ENCODE measurements around the gene DTWD2. TPM values are rescaled to one million over a fixed set of nuclear protein-coding genes. Genes with fewer than 3 reads are reported as not detected.
"Not testable (repeated sequence)": the region's sequence is repeated elsewhere in the genome, so short reads cannot be mapped to it uniquely, and the experiment has no call there.

DTWD2 gene
- total RNA-seq, 1 donor from 2014 or later, result 2.2 TPM

DNA sequence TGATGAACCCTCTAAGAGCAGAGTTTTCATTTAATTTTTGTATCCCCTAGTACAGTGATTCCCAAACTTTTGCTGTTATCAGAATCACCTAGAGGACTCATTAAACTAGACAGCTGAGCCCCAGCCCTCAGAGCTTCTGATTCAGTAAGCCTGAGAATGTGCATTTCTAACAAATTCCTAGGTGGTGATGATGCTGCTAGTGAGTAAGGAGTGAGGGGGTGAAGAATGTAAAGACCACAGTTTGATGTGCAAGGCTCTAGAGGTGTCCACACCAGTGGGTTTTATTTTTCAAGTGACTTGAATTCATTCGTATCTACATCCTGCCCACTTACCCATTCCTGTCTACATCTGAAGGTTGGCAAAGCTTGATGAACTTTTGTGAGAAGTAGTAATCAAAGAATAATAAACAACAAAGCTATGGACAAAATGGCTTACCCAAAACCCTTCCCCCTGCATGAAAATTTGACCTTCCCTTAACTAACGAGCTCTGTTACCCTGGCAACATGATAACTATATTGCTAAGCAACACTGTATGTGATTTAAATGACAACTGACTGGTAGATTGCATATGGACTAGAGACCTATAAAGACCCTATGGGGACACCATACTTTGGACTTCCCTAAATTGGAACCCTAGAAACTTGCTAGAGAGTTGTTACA lies 35.2 kb downstream of the DTWD2 start:
- intact Hi-C loops (cut with micrococcal nuclease), result no loop called here

DNA sequence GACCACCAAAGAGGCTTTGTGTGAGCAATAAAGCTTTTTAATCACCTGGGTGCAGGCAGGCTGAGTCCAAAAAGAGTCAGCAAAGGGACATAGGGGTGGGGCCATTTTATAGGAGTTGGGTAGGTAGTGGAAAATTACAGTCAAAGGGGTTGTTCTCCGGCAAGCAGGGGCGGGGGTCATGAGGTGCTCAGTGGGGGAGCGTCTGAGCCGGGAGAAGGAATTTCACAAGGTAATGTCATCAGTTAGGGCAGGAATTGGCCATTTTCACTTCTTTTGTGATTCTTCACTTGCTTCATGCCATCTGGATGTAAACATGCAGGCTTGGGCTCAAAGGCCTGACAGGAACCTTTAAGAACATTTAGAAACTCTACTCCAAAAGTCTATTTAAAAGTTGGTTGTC lies 36.0 kb downstream of the DTWD2 start:
- H3K4me1 Mint-ChIP-seq; H3K36me3 Mint-ChIP-seq (ENCODE audit: low read depth); H3K27ac Mint-ChIP-seq; DNase-seq; H3K27me3 Mint-ChIP-seq; intact Hi-C loops (cut with micrococcal nuclease); H3K9me3 Mint-ChIP-seq; H3K4me3 Mint-ChIP-seq: not testable (repeated sequence)

More for the DNA sequence above, 35.2 kb downstream of the DTWD2 start:
- H3K27ac Mint-ChIP-seq, result no peak overlapping the region
- no peaks in the 10 kb centered on the region for H3K27me3 Mint-ChIP-seq
- no peaks in the 10 kb centered on the region for H3K4me1 Mint-ChIP-seq
- no peaks in the 10 kb centered on the region for H3K9me3 Mint-ChIP-seq
- DNase-seq, result no peak
- no peak overlapping the region for H3K4me3 Mint-ChIP-seq
- no peaks in the 10 kb centered on the region for H3K36me3 Mint-ChIP-seq (ENCODE audit: low read depth)

DNA sequence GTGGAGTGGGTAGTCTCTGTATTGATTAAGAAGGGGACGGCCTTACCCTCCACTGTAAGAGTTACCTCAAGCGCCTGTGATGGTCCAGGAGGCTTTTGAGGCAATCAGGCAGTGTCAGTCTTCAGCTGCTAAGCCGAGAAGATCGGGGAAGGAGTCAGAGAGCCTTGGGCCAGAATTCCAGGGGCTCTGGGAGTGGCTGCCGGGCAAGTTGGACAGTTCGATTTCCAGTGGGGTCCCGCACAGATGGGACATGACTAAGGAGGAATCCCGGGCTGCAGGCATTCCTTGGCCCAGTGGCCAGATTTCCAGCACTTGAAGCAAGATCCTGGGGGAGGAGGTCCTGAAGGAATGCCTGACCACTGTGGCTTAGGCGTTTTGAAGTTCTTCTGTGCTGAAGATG lies 38.0 kb downstream of the DTWD2 start:
- DNase-seq; H3K27me3 Mint-ChIP-seq; H3K9me3 Mint-ChIP-seq; intact Hi-C loops (cut with micrococcal nuclease); H3K36me3 Mint-ChIP-seq (ENCODE audit: low read depth); H3K4me3 Mint-ChIP-seq; H3K4me1 Mint-ChIP-seq; H3K27ac Mint-ChIP-seq: not testable (repeated sequence)

DNA sequence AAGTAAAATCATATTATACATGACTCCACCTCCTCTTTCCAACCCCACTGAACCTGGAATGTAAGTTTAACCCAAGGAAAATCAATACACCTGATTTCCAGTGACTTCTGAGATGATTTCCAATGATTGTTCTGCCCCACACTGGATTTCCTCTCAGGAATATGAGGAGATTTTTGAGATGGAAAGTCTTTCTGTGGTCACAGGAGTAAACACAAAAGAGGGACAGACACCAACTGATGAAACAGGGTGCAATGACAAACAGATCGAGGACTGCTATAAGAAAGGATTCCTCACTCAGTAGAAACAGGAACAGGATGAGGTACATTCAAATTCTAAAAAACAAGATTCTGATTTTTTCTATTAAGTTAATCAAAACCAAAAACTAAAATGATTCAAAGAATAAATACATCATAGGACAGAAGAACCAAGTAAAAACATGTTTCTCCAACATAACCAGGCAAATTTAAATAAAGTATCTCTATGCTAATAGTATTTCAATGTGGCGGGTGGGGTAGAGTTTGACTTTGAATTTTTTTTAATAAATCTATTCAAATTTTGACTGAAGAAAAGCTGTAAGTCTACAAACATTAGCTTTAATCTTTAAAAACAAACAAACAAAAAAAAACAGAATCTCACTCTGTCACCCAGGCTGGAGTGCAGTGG lies 42.1 kb downstream of the DTWD2 start:
- H3K27me3 Mint-ChIP-seq, result no peaks in the 10 kb centered on the region
- no peaks in the 10 kb centered on the region for H3K4me1 Mint-ChIP-seq
- H3K36me3 Mint-ChIP-seq (ENCODE audit: low read depth), result no peaks in the 10 kb centered on the region
- H3K27ac Mint-ChIP-seq, result no peak overlapping the region
- intact Hi-C loops (cut with micrococcal nuclease), result no loop called here
- DNase-seq, result no peak
- no peak overlapping the region for H3K4me3 Mint-ChIP-seq
- H3K9me3 Mint-ChIP-seq, result no peaks in the 10 kb centered on the region

DNA sequence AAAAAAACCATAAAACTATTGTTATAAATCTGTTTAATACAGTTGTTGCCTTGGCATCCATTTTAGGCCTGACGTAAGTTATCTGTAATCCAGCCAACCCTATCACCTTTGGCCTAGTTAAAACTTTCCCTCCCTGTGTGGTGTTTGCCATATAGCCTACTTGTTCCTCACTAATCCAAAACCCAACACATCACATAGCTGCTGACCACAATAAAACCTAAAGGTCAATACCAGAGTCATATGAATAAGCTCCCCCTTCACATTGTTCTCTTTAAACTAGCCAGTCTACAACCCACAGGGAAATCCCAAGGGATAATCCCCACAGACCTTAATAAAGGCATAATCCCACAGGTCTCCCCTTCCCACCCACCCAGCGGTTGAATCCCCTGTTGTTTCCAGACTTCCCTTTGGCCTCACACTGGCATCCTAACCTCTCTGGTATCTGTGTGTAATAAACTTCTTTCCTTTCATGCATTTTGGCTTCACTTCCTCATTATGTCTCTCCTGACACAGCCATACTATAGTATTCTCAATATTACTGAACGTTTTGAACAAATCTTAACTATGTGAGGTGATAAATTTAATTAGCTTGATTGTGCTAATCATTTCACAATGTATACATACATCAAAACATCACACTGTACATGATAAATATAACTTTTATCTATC lies 50.8 kb downstream of the DTWD2 start:
- H3K27me3 Mint-ChIP-seq, result no peaks in the 10 kb centered on the region
- H3K4me1 Mint-ChIP-seq, result no peaks in the 10 kb centered on the region
- no peaks in the 10 kb centered on the region for H3K9me3 Mint-ChIP-seq
- intact Hi-C loops (cut with micrococcal nuclease), result no loop called here
- H3K4me3 Mint-ChIP-seq, result no peak overlapping the region
- no peaks in the 10 kb centered on the region for H3K36me3 Mint-ChIP-seq (ENCODE audit: low read depth)
- no peak overlapping the region for H3K27ac Mint-ChIP-seq
- no peak for DNase-seq

DNA sequence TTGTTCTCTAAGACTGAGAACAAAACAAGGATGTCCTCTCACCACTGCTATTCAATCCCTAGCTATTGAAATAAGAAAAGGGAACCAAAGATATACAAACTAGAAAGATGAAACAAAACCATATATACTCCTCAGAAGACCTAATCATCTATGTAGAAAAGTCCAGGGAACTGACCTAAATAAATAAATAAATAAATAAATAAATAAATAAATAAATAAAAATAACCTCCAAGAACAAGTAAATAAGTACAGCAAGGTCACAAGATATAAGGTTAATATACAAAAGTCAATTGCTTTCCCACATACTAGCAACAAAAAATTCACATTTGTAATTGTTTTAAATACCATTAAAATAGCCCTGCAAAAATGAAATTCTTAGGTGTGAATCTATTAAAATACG lies 54.6 kb downstream of the DTWD2 start:
- DNase-seq, result no peak
- H3K4me3 Mint-ChIP-seq, result no peak overlapping the region
- H3K4me1 Mint-ChIP-seq, result no peaks in the 10 kb centered on the region
- intact Hi-C loops (cut with micrococcal nuclease), result no loop called here
- no peaks in the 10 kb centered on the region for H3K27me3 Mint-ChIP-seq
- H3K27ac Mint-ChIP-seq, result no peak overlapping the region
- H3K36me3 Mint-ChIP-seq (ENCODE audit: low read depth), result no peaks in the 10 kb centered on the region
- no peaks in the 10 kb centered on the region for H3K9me3 Mint-ChIP-seq

DNA sequence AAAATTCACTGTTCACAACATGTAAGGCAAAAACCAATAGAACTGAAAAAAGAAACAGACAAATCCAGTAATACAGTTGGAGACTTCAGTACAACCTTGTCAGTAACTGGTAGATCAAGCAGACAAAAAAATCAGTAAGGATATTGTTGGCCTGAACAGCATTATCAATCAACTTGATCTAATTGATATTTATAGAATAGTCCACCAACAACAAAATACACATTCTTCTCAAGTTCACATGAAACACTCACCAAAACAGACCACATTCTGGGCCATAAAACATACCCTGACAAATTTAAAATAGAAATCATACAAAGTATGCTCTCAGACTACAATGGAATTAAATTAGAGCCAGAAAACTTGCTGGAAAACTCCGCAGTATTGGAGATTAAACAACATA lies 56.8 kb downstream of the DTWD2 start:
- no peaks in the 10 kb centered on the region for H3K36me3 Mint-ChIP-seq (ENCODE audit: low read depth)
- H3K27me3 Mint-ChIP-seq, result no peaks in the 10 kb centered on the region
- H3K27ac Mint-ChIP-seq, result no peak overlapping the region
- H3K4me1 Mint-ChIP-seq, result no peaks in the 10 kb centered on the region
- H3K4me3 Mint-ChIP-seq, result no peak overlapping the region
- DNase-seq, result no peak
- intact Hi-C loops (cut with micrococcal nuclease), result no loop called here
- no peaks in the 10 kb centered on the region for H3K9me3 Mint-ChIP-seq

DNA sequence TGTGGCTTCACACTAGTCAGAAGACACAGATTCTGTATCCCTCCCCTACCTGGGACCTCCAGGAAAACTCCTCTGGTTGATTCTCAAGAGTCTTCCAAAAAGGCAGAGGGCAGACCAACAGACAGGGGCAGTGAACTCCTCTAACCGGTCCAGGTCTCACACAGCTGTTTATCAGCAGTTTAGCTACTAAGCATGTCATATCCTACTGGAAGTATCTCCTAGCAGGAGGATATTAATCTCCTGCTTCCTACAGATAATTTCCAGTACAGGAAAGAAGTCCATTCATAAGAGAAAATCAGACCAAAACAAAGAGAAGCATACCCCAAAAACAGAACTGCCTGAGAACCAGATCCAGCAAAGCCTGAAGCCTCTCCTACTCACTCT lies 64.3 kb downstream of the DTWD2 start:
- intact Hi-C loops (cut with micrococcal nuclease), result no loop called here
- no peaks in the 10 kb centered on the region for H3K36me3 Mint-ChIP-seq (ENCODE audit: low read depth)
- no peak overlapping the region for H3K4me3 Mint-ChIP-seq
- H3K27me3 Mint-ChIP-seq, result no peaks in the 10 kb centered on the region
- no peak overlapping the region for H3K27ac Mint-ChIP-seq
- H3K9me3 Mint-ChIP-seq, result no peaks in the 10 kb centered on the region
- no peaks in the 10 kb centered on the region for H3K4me1 Mint-ChIP-seq
- DNase-seq, result no peak

DNA sequence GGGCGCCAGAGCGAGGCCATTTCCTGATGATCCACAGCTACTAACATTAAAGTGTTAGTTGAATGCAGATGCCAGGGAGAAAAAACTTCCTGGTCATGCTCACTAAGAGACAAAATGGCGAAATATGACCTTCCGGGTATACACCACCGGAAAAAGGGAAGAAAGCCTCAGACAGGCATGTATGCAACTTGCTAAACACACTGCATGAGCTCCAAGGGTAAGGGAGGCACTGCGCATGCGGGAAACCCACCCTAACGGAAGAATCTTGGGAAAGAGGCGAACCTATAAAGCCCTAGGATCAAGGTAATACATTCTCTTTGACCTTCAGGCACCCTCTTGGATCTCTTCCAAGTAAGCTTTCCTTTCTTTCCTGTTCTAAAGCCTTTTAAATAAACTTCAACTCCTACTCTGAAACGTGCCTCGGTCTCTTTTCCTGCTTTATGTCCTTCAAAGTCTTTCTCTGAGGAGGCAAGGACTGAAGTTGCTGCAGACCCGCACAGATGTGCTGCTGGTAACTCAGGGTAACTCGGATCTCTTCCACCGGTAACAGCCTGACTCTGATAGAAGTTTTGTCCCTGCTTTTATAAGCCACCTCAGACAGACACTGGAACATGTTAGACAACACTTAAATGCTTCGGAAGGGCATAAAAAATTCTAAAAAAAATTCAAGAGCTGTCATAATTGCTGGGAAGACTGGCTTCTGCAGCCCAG lies 64.9 kb downstream of the DTWD2 start:
- Mint-ChIP-seq H3K4me3 (no peak overlapping the region), H3K27me3 (no peaks in the 10 kb centered on the region), H3K36me3 (ENCODE audit: low read depth) (no peaks in the 10 kb centered on the region), H3K9me3 (no peaks in the 10 kb centered on the region), H3K4me1 (no peaks in the 10 kb centered on the region), H3K27ac (no peak overlapping the region)
- intact Hi-C loops (cut with micrococcal nuclease), result no loop called here
- DNase-seq, result no peak

DNA sequence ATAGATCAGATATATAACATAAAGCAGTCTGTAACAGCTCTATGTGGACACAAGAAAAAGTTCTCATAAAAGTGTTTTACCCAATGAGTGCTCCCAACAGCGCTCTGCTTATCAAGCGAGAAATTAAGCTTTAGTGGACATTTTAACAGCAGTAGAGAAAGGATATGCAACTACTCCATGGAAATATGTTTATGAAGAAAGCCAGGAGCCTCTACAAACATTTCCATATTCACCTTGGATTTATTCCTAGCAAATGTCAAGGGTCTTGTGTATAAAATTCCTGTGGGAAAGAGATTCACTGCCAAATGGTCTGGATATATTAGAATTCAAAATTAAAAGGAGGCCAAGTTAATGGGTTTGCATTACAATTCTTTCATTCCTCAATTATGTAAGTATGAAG lies 66.5 kb downstream of the DTWD2 start:
- no peaks in the 10 kb centered on the region for H3K4me1 Mint-ChIP-seq
- no peaks in the 10 kb centered on the region for H3K36me3 Mint-ChIP-seq (ENCODE audit: low read depth)
- intact Hi-C loops (cut with micrococcal nuclease), result no loop called here
- no peak overlapping the region for H3K4me3 Mint-ChIP-seq
- DNase-seq, result no peak
- no peaks in the 10 kb centered on the region for H3K27me3 Mint-ChIP-seq
- H3K27ac Mint-ChIP-seq, result no peak overlapping the region
- H3K9me3 Mint-ChIP-seq, result no peaks in the 10 kb centered on the region

DNA sequence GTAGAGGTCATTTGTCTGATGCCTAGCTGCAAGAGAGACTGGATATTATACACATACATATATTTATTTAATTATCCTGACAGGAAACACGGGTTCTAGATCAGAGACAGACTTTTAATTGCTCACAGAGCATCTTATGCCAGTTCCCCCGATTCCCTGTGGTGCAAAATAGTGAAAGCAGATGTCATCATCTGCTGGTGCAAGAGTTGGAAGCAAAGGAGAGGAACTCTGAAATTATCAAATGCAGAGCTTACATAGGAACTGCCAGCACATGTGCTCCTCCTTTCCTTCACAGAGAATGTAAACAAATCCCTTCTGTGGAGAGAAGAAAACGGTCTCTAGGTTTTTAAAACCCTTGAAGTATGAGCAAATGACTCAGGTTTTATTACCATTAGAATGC lies 69.3 kb downstream of the DTWD2 start:
- no peaks in the 10 kb centered on the region for H3K4me1 Mint-ChIP-seq
- intact Hi-C loops (cut with micrococcal nuclease), result no loop called here

DNA sequence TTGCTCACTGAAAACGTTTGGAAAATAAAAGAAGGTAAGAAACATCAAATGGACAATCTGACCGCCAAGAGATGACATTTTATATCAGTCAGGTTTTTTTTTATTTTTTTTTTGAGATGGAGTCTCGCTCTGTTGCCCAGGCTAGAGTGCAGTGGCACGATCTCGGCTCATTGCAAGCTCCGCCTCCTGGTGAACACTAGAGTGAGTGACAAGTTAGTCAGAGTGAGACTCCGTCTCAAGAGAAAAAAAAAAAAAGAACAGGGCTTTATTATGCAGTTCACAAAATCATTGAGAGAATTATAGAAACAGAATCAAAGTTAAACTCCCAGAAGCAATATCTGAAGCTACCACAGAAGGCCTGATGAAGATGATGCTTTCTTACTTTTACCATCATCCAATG lies 70.1 kb downstream of the DTWD2 start:
- H3K27ac Mint-ChIP-seq, result no peak overlapping the region
- intact Hi-C loops (cut with micrococcal nuclease), result no loop called here
- no peaks in the 10 kb centered on the region for H3K36me3 Mint-ChIP-seq (ENCODE audit: low read depth)
- H3K4me3 Mint-ChIP-seq, result no peak overlapping the region
- no peaks in the 10 kb centered on the region for H3K9me3 Mint-ChIP-seq
- H3K27me3 Mint-ChIP-seq, result no peaks in the 10 kb centered on the region
- DNase-seq, result no peak
- H3K4me1 Mint-ChIP-seq, result no peaks in the 10 kb centered on the region

More for the DNA sequence above, 69.3 kb downstream of the DTWD2 start:
- Mint-ChIP-seq H3K9me3 (no peaks in the 10 kb centered on the region), H3K27ac (no peak overlapping the region), H3K4me3 (no peak overlapping the region), H3K36me3 (ENCODE audit: low read depth) (no peaks in the 10 kb centered on the region), H3K27me3 (no peaks in the 10 kb centered on the region)
- DNase-seq, result no peak

DNA sequence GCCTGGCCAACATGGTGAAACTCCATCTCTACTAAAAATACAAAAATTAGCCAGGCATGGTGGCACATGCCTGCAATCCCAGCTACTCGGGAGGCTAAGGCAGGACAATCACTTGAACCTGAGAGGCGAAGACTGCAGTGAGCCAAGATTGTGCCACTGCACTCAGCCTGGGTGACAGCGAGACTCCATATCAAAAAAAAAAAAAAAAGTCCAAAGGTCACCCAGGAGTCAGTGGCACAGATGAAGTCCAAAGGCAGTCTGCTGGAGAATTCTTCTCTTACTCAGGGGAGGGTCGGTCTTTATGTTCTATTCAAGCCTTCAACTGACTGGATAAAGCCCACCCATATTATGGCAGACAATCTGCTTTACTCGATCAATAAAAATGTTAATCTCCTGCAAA lies 80.8 kb downstream of the DTWD2 start:
- intact Hi-C loops (cut with micrococcal nuclease); H3K4me1 Mint-ChIP-seq; H3K27ac Mint-ChIP-seq; H3K4me3 Mint-ChIP-seq; H3K36me3 Mint-ChIP-seq (ENCODE audit: low read depth); H3K9me3 Mint-ChIP-seq; H3K27me3 Mint-ChIP-seq; DNase-seq: not testable (repeated sequence)

DNA sequence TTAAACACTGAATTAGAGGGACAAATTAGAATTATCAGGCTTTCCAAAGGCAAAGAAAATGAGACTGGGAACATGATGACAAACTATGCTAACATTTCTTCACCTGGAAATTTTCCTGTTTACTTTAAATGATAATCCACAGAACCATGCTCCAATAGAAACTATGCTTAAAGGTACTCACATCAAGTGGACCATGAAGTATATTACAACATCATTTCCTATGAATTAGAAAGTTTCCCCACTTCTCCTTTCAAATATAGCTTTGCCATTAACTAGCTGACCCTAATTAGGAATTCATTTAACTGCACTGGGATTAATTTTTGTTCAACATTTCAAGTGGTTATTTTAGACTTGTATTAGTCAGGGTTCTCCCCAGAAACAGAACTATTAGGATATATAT lies 81.4 kb downstream of the DTWD2 start:
- H3K9me3 Mint-ChIP-seq, result no peaks in the 10 kb centered on the region
- H3K27ac Mint-ChIP-seq, result no peak overlapping the region
- no peaks in the 10 kb centered on the region for H3K27me3 Mint-ChIP-seq
- no peaks in the 10 kb centered on the region for H3K4me1 Mint-ChIP-seq
- no peaks in the 10 kb centered on the region for H3K36me3 Mint-ChIP-seq (ENCODE audit: low read depth)
- H3K4me3 Mint-ChIP-seq, result no peak overlapping the region
- intact Hi-C loops (cut with micrococcal nuclease), result no loop called here
- no peak for DNase-seq
